HL-60/S4 treated with phorbol 12-myristate 13-acetate at 8.2 ng/mL for 4 days and 3 days (cell line): Measurements from ENCODE around the gene RGS11.
"Not testable (repeated sequence)": the region's sequence is repeated elsewhere in the genome, so short reads cannot be mapped to it uniquely, and the experiment has no call there.

ENCODE experiments used
- in situ Hi-C: fragments of 300-500 bp; cut with MboI; formaldehyde crosslinking; loops from 2 replicates; pipeline ENCODE4 v1.15.0; 2022; ENCODE audit warnings: low sequenced_read_pairs

RGS11 gene

DNA sequence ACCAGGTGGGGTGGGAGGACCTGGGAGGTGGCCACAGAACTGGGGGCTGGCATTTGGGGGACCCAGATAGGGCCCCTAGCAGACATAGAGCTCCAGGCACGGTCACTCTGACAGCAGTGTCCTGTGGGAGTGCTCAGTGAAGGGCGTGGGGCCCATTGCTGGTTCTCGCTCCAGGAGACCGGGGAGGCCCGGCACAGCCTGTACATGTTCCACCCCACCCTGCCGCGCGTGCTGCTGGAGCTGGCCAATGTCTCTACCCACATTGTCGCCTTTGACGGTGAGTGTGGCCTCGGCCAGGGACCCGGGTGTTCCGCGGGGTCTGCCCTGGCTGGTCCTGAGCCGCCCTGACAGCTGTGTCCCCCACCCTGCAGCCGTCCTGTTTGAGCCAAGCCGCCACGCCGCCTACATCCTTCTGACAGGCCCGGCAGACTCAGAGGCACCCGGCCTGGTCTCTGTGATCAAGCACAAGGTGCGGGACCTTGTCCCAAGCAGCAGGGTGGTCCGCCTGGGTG lies 11.2 kb downstream of the RGS11 start:
- in situ Hi-C loops = no loop called here

DNA sequence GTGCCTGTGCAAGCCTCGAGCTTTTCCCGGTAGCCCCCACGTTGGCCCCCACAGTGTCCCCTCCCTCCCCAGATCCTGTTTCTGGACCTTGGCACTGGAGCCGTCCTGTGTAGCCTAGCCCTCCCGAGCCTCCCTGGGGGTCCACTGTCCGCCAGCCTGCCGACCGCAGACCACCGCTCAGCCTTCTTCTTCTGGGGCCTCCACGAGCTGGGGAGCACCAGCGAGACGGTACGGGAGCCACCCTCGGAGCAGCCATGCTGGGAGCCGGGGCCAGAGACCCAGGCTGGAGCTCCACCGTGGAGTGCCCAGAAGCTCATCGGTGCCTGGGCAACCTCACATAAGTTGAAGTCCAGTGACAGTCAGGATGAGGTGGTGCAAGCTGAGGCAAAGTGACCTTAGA lies 11.8 kb downstream of the RGS11 start:
- in situ Hi-C loops = no loop called here

DNA sequence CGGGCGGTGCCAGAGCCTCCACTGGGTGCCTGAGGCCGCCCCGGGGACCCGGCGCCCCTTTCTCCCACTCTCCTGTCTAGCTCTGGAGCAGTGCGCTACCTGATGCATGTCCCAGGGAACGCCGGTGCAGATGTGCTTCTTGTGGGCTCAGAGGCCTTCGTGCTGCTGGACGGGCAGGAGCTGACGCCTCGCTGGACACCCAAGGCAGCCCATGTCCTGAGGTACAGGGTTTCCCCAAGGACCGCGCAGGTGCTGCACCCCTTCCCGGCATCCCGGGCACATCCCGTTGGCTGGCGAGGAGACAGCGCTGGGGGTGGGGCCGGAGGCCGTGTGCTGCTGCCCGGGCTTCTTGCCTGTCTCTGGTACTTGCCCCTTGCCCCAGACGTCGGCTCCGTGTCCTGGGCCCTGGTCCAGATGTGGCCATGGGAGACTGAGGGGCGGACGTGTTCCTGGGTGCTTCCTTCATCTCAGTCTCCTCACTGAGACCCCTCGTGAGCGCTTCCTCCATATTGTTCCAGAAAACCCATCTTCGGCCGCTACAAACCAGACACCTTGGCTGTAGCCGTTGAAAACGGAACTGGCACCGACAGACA lies 12.5 kb downstream of the RGS11 start:
- in situ Hi-C loops = no loop called here

DNA sequence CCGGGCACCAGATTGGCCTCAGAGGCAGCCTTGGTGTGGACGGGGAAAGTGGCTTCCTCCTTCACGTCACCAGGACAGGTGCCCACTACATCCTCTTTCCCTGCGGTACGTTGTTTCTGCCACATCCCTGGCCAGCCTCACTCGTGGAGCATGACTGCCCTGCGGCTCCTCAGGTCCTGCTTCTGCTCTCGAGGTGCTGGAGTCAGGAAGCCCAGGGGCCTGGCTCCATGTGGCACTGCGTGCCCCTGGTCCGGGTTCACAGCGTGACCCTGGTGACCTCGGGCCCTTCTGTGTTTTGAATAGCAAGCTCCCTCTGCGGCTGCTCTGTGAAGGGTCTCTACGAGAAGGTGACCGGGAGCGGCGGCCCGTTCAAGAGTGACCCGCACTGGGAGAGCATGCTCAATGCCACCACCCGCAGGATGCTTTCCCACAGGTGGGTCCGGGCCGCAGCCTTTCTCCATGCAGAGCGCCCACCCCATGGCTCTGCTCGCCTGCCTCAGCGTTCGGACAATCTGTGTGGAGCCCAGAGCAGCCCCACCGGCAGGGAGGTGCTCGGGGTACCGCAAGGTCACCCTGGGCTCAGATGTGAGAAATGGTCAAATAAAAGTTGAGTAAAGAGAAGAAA lies 13.5 kb downstream of the RGS11 start:
- in situ Hi-C loops = no loop called here

DNA sequence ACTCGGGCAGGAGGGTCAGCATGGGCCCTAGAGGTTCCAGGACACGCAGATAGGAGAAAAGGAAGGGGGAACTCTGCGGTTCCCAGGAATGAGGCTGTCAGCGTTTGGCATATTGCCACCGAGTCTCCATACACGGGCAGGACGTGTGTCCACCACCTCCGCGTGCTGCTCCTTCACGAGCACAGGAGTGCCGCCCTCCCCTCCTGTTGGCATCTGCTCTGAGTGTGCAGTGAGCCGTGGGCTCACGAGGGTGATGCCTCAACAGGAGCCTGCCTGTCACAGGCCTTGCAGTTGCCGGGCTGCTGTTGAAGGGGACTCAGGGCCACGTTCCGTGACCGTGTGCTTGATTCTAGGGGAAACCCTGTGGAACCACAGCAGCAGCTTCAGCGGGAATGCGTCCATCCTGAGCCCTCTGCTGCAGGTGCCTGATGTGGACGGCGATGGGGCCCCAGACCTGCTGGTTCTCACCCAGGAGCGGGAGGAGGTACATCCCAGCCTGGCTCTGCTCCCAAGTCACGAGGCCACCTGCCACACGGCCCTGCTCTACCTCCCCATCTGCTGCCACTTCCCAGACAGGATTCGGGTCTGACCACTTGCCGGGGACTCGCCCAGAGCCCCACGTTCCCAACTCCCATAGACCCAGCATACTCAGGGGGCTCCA lies 14.6 kb downstream of the RGS11 start:
- in situ Hi-C loops = no loop called here

DNA sequence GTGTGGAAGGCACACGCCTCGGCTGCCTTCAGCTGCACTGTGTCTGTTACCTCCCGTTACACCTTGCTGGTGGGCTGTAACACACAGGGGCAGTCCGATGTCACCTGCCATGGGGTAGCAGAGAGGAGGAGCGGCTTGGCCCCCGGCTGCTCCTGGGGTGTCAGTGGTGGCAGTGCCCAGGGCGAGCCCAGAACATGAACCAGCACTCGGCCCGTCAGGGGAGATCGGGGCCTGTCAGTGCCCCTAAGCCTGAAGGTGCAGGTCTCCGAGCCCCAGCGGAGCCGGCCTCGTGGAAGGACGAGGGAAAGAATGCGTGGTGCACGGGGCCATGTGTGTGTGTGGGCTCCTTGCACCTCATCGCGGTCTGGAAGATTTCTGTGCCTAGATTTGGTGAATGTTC lies 15.4 kb downstream of the RGS11 start:
- in situ Hi-C loops = no loop called here

DNA sequence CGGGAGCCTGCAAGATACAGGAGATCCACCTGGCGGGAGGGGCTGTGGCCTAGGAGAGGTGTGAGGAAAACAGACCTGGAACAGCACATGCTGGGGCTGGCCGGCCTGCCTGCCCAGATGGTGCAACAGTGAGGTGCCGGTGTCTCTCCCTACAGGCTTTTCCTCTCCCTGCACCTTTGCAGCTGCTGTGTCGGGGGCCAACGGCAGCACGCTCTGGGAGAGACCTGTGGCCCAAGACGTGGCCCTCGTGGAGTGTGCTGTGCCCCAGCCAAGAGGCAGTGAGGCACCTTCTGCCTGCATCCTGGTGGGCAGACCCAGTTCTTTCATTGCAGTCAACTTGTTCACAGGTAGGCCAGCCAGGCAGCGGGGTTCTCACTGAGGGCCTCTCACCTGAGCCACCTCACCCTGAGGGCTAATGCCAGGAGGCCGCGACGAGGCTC lies 15.9 kb downstream of the RGS11 start:
- in situ Hi-C loops = no loop called here

DNA sequence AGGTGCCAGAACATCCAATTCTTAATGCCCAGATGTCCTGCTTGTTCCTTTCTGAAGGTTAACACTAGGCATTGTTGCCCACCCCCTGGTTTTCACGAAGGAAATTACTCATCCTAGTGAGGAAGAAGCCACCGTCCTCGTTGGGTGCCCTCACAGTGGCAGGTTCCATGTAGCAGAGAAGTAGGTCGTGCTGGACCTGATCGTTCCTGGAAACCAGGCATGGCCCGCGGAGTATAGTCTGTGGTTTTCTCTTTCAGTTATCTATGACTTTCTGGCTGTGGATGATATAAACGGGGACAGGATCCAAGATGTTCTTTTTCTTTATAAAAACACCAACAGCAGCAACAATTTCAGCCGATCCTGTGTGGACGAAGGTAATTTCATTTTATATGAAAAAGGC lies 16.5 kb downstream of the RGS11 start:
- in situ Hi-C loops = no loop called here

DNA sequence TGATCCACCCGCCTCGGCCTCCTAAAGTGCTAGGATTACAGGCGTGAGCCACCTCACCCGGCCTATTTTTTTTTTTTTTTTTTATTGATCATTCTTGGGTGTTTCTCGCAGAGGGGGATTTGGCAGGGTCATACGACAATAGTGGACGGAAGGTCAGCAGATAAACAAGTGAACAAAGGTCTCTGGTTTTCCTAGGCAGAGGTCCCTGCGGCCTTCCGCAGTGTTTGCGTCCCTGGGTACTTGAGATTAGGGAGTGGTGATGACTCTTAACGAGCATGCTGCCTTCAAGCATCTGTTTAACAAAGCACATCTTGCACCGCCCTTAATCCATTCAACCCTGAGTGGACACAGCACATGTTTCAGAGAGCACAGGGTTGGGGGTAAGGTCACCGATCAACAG lies 17.7 kb downstream of the RGS11 start:
- in situ Hi-C loops = not testable (repeated sequence)

DNA sequence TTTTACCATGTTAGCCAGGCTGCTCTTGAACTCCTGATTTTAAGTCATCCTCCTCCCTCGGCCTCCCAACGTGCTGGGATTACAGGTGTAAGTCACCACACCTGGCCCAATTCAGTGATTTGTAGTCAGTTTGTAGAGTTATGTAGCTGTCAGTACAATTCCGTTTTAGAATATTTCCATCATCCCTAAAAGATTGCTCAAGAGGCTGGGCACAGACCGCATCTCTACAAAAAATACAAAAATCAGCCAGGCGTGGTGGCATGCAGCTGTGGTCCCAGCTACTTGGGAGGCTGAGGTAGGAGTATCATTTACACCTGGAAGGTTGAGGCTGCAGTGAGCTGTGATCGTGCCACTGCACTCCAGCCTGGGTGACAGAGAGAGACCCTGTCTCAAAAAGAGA lies 20.6 kb downstream of the RGS11 start:
- in situ Hi-C loops = no loop called here

DNA sequence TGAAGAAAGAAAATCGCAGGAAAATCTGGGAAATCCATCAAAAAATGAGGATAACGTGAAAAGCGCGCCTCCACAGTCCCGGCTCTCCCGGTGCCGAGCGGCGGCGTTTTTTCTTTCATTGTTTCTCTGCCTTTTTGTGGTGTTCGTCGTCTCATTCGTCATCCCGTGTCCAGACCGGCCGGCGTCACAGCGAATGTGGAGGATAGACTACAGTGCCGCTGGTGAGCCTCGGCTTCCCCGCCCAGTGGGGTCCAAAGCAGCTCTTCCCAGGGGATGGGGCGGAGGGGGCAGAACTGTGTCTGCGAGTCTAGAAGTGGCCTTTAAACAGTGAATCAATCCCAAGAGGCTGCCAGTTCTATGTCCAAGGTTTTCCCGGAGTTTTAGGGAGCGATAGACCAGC lies 21.3 kb downstream of the RGS11 start:
- in situ Hi-C loops = no loop called here

DNA sequence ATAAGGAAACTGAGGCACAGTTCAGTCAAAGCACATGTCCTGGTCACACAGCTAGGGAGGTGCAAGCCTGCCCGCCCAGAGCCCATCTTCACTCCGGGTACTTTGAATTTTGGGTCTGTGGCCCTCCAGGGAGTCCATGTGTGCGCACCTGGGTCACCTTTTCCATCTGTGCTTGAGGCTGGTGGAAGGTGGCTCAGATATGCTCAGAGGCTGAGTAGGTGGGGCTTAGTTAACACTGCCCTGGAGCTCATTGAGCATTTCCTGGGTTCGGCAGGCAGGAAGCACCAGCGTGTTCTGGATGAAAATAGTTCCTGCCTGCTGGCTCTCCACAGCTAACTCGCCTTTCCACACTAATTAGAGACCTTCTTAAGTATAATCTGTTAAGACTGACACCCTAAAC lies 21.9 kb downstream of the RGS11 start:
- in situ Hi-C loops = no loop called here

DNA sequence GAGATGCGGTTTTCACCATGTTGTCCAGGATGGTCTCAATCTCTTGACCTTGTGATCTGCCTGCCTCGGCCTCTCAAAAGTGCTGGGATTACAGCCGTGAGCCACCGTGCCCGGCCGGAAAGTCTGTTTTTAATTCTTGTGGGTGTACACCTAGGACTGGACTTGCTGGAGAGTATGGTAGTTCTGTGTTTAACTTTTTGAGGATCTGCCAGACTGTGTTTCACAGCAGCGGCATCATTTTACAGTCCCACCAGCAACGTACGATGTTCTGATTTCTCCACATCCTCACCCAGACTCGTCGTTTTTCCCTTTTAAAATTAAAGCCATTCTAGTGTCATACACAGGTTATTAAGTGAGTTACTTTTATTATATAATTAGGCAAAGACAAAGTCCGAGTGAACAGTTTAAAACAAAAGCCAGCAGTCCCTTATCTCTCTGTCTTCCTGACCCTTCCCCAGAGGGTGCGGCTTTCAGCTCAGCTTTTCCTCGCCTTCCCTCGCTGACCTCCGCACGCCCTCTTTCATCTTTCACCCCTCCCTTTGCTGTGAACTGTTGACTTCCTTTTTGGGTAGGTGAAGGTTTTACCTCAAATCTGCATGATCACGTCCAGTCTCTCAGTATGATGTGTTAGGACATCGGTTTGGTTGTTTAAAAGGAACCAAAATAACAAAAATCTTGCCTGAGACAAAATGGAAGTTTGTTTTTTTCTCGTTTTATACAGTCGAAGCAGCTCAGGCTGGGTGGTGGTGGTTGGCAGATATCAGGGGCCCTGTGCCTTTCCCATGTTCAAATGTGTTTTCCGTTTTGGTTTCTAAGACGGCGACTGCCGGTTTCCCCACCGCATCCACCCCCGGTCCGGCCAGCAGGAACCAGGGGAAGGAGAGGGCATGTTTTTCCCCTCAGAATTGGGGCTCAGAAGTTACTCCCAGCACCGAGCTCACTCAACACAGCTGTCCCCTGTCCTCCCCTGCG lies 23.1 kb downstream of the RGS11 start:
- in situ Hi-C loops = no loop called here

DNA sequence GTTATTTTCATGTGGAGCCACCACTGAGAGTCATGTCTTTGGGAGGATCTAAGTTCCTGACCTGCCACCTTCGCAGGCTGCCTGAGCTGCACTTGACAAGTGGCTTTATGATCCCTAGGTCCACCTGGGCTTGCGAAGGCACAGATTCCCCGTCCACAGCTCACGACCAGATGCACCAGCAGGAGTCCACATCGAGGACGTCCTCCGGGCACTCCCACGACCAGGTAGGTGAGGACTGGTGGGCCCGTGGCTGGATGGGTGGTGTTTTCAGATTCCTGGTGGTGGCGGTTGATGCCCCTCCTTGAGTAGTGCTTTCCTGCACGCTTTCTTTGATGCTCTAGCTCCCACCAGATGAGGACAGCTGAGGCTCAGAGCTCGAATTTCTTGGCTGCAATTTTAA lies 26.3 kb downstream of the RGS11 start:
- in situ Hi-C loops = no loop called here

DNA sequence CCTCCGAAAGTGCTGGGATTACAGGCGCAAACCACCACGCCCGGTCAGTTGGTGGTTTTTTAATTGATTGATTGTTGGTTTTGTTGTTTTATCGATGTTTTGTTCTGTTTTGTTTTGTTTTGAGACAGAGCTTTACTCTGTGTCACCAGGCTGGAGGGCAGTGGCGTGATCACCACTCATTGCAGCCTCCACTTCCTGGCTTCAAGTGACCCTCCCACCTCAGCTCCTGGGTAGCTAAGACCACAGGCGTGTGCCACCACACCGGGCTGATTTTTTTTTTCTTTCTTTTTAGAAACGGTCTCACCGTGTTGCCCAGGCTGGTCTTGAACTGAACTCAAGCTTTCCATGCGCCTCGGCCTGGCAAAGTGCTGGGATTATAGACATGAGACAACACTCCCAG lies 28.7 kb downstream of the RGS11 start:
- in situ Hi-C loops = no loop called here

DNA sequence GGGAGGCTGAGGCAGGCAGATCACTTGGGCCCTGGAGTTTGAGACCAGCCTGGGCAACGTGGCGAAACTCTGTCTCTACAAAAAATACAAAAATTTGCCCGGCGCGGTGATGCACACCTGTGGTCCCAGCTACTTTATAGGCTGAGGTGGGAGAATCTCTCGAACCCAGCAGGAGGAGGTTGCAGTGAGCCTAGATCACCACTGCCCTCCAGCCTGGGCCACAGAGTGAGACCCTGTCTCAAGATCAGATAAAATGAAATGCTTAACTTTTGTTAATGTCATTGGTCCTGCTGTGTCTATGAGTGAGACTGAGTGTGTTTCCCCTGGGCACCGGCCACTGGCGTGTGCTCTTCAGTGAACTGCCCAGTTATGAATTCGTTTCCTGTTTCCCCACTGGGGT lies 30.6 kb downstream of the RGS11 start:
- in situ Hi-C loops = no loop called here

DNA sequence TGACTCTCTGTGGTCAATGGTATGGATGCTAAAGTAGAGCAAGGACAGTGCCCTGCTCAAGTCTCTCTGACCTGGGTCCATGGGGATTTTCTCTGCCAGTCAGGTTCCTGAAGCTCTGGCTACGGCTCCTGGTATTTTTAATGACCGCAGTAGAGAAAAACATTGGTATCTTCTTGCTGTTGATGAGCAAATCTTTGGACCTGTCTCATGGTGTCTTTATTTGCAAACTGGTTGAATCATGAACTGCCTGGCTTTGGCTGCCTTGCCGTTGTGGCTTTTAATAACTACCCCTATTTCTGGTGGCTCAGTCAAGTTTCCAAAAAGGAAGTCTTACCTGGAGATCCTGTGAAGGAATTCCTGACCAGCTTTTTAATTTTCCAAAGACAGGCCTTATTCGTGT lies 32.4 kb downstream of the RGS11 start:
- in situ Hi-C loops = no loop called here

DNA sequence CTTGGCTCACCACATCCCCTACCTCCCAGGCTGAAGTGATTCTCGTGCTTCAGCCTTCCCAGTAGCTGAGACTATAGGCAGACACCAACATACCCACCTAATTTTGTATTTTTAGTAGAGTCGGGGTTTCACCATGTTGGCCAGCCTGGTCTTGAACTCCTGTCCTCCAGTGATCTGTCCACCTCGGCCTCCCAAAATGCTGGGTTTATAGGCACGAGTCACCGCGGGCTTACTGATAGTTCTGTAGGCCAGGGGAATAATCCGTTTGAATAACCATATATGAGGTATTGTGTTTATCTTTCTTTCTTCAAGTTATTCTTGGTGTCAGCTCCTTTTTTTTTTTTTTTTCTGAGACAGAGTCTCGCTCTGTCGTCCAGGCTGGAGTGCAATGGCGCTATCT lies 33.5 kb downstream of the RGS11 start:
- in situ Hi-C loops = no loop called here

DNA sequence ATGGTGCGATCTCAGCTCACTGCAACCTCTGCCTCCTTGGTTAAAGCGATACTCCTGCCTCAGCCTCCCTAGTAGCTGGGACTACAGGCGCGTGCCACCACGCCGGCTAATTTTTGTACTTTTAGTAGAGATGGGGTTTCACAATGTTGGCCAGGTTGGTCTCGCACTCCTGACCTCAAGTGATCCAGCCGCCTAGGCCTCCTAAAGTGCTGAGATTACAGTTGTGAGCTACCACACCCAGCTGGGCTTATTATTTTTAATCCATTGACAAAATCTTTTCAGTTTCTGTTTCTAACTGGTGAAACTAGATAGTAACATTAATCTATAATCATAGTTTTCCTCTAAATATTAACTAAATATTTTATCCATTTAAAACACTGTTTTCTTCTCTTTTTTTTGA lies 35.2 kb downstream of the RGS11 start:
- in situ Hi-C loops = no loop called here

DNA sequence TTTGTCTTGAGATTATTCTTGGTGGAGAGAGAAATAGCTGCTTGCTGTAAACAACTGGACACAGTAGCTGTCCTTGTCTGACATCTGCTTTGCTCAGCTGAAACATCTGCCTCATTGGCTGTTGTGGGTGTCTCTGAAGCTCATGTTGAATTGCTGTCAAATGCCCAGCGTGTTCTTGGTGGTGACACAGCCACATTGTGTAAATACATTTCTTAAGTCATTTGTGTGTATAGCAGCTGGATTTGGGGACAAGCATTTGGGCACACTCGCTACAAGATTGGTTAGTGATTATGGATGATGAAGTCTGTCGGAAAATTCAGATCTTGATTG lies 35.8 kb downstream of the RGS11 start:
- in situ Hi-C loops = no loop called here
